G401 (cell line): ENCODE measurements around the gene KRTAP13-3. TPM values are rescaled to one million over a fixed set of nuclear protein-coding genes. Genes with fewer than 3 reads are reported as not detected.

Experiments used
- DNase-seq: peaks from one replicate; pipeline ENCODE4 v3.0.0-alpha.2; 2015; ENCODE audit warnings: low spot score
- in situ Hi-C: cut with HindIII; loops from 2 replicates; pipeline ENCODE4 v1.10.0; 2016; ENCODE audit warnings: low sequenced_read_pairs, mixed read lengths
- total RNA-seq: library from RNA; depleted of rRNA; stranded (reverse); fragments of >200 nt; shearing (Covaris generic); gene quantifications from 2 replicates; pipeline ENCODE4 v1.2.3, GENCODE V29; 2014; rRNA removed

The KRTAP13-3 gene
- total RNA-seq, result not detected in 2 replicates

GRCh38 chr21:30425826-30426225 is at the start of gene KRTAP13-3:
Gene KRTAP13-3, minus strand, starts transcription at chr21:30425926. Its CDS starts 14 bp downstream, at chr21:30425912.
- in situ Hi-C loops, result no loop called here
- DNase-seq, result no peak

DNA sequence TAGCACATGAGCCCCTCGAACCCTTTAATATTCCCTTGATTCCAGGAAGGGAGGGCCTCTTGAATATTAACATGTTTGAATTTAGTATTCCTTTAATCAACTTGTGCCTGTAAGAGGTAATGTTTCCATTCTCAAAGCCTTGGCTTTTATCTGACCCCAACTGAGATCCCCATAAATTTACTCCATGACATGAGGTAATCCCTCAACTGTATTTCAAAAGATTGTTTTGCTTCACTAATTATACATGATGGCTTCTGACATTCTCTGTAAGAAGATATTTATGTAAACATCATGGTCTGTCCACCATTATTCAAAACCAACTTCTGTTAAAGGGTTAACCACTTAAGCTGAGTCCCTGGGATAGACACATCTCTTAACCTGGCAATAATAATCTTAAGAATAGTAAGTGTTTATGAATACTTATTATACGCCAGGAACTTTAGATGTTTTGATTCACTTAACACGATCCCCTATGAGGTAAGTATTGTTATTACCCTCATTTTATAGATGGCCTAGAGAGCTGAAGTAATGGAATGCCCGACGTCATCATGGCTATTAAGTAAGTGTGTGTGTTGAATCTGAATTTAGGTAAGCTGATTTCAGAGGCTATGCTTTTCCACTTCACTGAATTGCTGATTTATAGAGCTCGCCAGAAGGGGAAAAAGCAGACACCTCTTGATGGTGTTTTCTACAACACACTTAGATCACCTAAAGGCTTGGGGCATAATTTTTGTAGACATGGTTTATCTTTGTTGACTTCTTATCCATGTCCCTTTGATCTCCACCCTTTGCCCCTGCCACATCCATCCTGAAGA is 43.4 kb upstream of the KRTAP13-3 start:
- in situ Hi-C loops, result no loop called here
- DNase-seq, result no peak

DNA sequence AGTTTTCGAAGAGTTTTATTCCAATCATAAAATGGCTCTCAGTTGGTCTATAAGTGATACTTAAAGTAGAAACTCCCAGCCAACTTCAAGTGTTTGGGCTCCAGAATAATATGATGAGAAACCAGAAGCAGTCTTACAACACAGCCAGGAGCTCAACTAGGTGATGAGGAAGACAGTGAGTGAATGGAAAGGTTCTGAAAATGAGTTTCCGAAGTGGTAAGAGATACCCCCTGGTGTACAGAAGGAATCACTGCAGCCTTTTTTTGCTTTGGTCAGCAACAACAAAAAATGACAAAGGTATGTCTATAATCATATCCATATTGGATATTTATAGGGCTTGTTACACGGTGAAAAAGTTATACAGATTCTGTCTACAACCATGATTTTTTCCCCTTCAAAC is 38.0 kb upstream of the KRTAP13-3 start:
- in situ Hi-C loops, result no loop called here
- no peak for DNase-seq

GRCh38 chr21:30448514-30448913 is 22.8 kb upstream of the KRTAP13-3 start:
- in situ Hi-C loops, result no loop called here
- DNase-seq, result no peak

DNA sequence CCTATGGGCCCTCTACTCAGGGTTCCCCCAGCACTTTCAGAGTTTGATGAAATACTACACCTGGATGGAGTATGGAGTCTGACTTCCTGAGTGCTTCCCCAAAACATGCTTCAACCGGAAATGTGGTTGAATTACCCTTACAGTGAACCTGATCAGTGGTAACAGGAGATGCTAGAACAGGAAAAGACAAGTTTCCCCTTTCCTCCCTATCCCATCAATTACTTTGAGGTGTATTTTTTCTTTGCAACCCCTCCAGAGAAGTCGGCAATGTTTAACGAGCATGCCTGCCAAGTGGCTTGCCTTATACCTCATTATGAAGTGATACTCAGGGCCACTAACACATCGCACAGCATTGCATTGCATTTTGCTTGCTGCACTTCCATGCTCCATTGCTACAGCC is 21.3 kb upstream of the KRTAP13-3 start:
- DNase-seq, result no peak

DNA sequence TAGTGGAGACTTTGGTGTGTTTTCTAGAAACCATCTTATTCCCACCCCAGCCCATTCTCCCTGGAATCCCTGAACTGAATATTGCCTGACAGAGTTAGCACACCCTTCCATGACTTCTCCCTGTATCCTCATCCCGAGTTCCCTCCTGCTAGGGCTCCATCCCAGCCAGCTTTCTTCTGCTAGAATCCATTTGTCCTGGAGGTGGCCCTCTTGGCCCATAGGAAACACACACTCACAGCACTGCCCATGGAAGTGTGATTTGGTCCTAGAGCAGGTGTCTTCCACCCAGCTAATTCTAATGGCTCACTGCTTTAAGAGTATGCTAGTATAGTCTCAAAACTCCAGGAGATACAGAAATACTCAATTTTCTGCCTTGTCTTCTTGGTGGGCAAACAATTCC is 18.5 kb upstream of the KRTAP13-3 start:
- DNase-seq, result no peak
- in situ Hi-C loops, result no loop called here

More for the DNA sequence above, 21.3 kb upstream of the KRTAP13-3 start:
- in situ Hi-C loops, result no loop called here

DNA sequence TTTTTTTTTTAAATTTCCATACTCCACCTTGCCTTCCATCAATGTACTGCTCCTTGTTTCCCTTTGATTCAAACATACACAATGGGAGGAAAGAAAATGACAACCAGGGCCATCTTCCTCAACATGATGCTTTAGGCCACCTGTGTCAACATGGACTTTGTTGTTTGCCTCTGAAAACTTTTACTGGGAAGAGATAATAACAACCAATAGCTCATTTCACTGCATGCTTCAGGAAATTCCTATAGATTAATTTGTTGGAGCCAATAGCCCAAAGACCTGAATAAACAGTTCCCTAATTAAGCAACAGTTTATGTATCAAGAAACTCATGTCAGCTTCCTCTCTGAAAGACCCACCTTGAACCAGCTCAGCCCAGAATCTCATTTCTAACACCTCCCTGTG is 17.5 kb upstream of the KRTAP13-3 start:
- in situ Hi-C loops, result no loop called here
- no peak for DNase-seq

DNA sequence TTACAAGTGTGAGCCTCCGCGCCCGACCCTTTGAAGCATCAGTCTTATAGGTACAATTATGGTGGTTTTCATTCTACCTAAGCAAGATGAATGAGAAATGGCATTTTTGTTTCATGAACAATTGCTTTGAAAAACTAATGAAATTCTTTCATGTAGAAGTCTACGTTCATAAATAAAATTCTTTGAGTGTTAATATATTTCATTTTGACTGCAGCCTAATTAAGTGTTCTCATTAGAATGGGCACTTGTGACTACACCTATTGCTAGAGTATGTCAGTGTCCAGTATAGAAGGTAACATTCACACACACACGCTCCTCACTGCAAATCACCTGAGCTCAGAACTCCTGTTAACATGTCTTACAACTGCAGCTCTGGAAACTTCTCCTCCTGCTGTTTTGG is 14.2 kb upstream of the KRTAP13-3 start, which contains the start of gene KRTAP15-1:
KRTAP15-1 (plus strand) TSS at position 301 of the 400 bp plus-strand sequence; CDS start at position 354, 53 bp downstream.
- DNase-seq, result no peak
- in situ Hi-C loops, result no loop called here

DNA sequence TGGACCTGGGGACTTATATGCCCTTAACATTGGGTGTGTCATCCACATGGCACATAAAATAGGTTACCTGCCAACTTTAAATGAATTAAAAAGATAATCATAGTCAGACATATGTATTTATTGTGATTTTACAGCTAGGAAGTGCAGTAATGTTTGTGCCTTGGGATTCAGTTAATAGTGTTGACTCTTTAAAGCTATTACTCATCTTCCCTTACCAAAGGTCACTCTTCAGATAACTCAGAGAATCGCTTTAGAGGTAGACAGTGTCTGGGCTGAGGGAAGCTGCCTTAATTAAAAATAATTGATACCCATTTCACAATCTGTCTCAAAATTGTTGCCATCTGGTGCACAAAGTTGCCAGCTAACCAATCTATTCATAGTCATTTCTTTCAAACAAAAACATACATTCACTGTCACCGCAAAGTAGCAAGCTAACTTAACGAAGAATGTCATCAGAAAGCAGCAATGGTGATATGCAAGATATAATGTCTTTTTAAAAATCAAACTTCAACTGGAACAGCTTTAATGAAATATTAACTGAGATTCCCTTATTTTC is 11.4 kb upstream of the KRTAP13-3 start:
- in situ Hi-C loops, result no loop called here
- DNase-seq, result no peak

DNA sequence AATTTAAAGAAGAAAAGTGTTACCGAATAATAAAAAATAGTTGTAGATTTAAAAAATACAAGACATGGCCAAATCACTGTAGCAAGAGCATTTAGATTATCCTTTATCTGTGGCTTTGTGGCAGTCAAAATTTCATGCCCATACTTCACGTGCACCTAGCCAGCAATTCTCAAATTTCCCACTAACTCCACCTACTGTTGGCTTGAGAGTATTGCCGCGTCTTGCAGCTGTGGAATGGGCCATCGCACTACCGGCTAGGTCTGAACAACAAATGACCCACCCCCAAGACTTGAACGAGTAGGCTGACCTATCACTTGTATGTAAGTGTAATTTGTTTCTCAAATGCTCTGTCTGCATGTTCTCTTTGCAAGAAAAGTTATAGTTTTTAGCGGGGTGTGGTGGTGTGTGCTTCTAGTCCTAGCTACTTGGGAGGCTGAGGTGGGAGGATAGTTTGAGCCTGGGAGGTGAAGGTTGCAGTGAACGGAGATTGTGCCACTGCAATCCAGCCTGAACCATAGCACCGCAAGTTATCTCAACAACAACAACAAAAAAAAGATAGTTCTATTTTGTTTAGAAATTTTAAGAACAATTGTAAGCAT is 8.4 kb upstream of the KRTAP13-3 start:
- DNase-seq, result no peak
- in situ Hi-C loops, result no loop called here

GRCh38 chr21:30430170-30430655 is 4.5 kb upstream of the KRTAP13-3 start, which contains the start of gene KRTAP13-4:
Gene KRTAP13-4, plus strand, starts transcription at chr21:30430220. Its CDS starts 56 bp downstream, at chr21:30430276.
- no peak for DNase-seq

DNA sequence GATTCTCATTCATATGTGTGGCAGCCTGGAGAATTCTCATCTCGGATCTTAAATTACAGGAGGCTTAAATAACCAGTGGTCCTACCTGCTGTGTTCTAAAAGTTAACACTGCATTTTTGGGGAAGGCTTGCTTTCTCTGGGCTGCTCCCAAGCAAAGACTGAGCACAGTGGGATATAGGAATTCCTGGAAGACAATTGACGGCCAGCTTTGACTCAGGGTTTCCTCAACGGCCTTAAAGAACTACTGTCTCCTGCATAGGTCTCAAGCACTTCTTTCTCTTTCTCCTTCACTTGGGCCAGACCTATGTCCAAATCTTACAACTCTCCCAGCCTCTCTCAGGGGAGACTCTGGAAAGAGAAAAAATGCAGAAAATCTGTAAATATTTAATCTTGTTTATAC is 1.0 kb upstream of the KRTAP13-3 start:
- in situ Hi-C loops, result no loop called here
- no peak for DNase-seq

More at GRCh38 chr21:30430170-30430655, 4.5 kb upstream of the KRTAP13-3 start, which contains the start of gene KRTAP13-4:
- in situ Hi-C loops, result no loop called here

GRCh38 chr21:30415993-30416392 is 9.7 kb downstream of the KRTAP13-3 start:
- in situ Hi-C loops, result no loop called here
- DNase-seq, result no peak

DNA sequence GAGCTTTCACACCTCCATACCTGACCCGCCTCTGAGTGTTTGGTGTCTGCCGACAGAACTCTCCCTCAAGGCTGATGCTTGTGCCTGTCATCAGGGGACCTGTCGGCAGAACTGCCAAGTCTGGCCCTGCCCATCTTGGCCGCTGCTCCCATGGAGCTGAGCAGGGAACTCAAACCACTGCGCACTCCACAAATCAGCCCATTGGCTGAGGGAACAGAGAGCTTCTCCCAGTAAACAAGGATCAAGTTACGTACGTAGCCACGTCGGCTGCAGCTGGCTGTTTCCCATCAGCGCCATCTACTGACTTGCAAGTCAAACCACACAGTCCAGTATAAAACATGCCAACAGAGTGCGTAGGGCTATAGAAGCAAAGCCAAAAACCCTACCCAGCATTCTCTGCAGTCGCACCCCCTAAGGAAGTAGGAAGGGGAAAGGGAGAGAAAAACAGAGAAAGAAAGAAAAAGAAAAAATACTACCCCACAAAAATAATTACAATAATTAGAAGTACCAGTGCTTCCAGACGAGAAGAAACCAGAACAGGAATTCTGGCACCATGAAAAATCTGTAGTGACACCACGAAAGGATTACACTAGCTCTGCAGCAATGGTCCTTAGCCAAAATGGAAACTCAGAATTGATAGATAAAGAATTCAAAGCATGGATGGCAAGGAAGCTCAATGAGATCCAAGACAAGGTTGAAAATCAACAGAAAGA is 16.8 kb downstream of the KRTAP13-3 start:
- DNase-seq, result no peak
- in situ Hi-C loops, result no loop called here

- in situ Hi-C loops, result no loop called here
- no peak for DNase-seq
These were observed 30.0 kb downstream of the KRTAP13-3 start, which contains the start of gene KRTAP13-1 for GRCh38 chr21:30395731-30396130. Gene KRTAP13-1, plus strand, starts transcription at chr21:30396031. Its CDS starts 56 bp downstream, at chr21:30396087.

DNA sequence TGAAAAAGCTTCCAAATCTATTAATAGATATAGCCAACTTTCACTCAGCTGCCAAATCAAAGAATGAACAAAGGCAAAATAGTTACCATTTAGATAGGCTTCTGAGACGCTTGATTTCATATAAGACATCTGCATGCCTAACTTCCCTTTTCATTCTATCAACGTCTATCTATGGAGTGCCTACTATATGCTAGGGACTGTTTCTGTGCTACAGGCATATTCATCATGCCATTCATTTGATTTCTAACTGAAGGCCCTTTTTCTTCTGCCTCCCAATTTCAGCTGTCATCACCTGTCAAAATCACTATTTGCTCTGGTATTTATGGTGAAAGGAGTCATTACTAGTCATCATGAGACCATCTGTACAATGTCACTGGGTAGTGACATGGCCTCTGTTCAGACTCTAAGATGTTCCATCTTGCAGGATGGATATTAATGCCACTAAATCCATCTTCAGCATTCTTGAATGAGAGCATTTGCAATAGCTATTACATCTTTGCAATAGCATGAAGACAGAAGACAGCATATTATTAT is 34.2 kb downstream of the KRTAP13-3 start:
- in situ Hi-C loops, result no loop called here
- no peak for DNase-seq

- in situ Hi-C loops, result no loop called here
- no peak for DNase-seq
These were observed 43.5 kb downstream of the KRTAP13-3 start for GRCh38 chr21:30382201-30382600.
